Measurements from ENCODE around the gene BAZ2B. TPM values are rescaled to one million over a fixed set of nuclear protein-coding genes. Genes with fewer than 3 reads are reported as not detected.

Gene BAZ2B
- total and polyA plus RNA-seq, 9 of the 15 experiments (the other 6 are each of a cell fraction or from before 2014, with no cell fraction given): 7.5 to 38.6 (median 19.8) TPM

GRCh38 chr2:159553727-159554126, 62.6 kb downstream of the BAZ2B start:
- WGBS (ENCODE audit: insufficient coverage, low coverage, missing lambda C conversion rate): 16% methylated on average over 1 of the region's 1 CpG
- H3K4me3 ChIP-seq: no peak overlapping the region
- H3K27ac ChIP-seq (ENCODE audit: extremely low read depth, low read depth, low read length): peak overlapping the region; percentile 17; the same call in 1 of the 3 replicates
- no peaks in the 10 kb centered on the region for H3K9me1 ChIP-seq (ENCODE audit: control insufficient read depth, insufficient read depth, low read length)
- H4K20me1 ChIP-seq (replicated peaks; ENCODE audit: control insufficient read depth, insufficient read depth, low read length): no peaks in the 10 kb centered on the region
- H3K4me1 ChIP-seq (replicated peaks in 1 of 2; ENCODE audit: control insufficient read depth in 2 of 2, insufficient read depth in 2 of 2, low read length in 2 of 2): peaks cover 0 to 6% of the 10 kb centered on the region in 2 experiments; a peak in 1 of 5 replicates
- no peaks in the 10 kb centered on the region for H3K9me3 ChIP-seq (replicated peaks; ENCODE audit: control insufficient read depth, insufficient read depth, low read depth, low read length)
- CTCF ChIA-PET (ENCODE audit: low intra/inter-chr PET ratio): no interaction called here
- POLR2A ChIA-PET: no interaction called here
- H3K79me2 ChIP-seq (ENCODE audit: control insufficient read depth, insufficient read depth, low read length): no peaks in the 10 kb centered on the region
- in situ Hi-C loops (cut with MboI): no loop called here
- intact Hi-C loops (cut with micrococcal nuclease): no loop called here
- FAIRE-seq (no peak), ATAC-seq (peak; percentile 26), DNase-seq (ENCODE audit: extremely low read depth in 1 of 4, low spot score in 3 of 4) (no peak)
- BruUV-seq (replicated peaks): no TSS peak
- H3K9ac ChIP-seq (ENCODE audit: insufficient read depth in 1 of 2, low read depth in 2 of 2, low read length in 2 of 2): no peak overlapping the region
- H3K36me3 ChIP-seq (ENCODE audit: control insufficient read depth, insufficient read depth, low read length): no peaks in the 10 kb centered on the region
- TF ChIP-seq BHLHE40 (IDR thresholded peaks at IDR 0.05; ENCODE audit: low read length): no peak
- TF ChIP-seq HMBOX1 (IDR thresholded peaks at IDR 0.05): peak; percentile 66
- H2AFZ ChIP-seq (ENCODE audit: low read depth, low read length): peak overlapping the region; percentile 3
- H3K4me2 ChIP-seq (ENCODE audit: insufficient read depth, low read length): no peak overlapping the region
- H3K27me3 ChIP-seq (ENCODE audit: control insufficient read depth in 2 of 2, insufficient read depth in 2 of 2, low read length in 2 of 2): no peaks in the 10 kb centered on the region

GRCh38 chr2:159551806-159552205, 64.5 kb downstream of the BAZ2B start:
- Histone ChIP-seq H3K27me3 (ENCODE audit: control insufficient read depth in 2 of 2, insufficient read depth in 2 of 2, low read length in 2 of 2) (no peaks in the 10 kb centered on the region), H3K9me1 (ENCODE audit: control insufficient read depth, insufficient read depth, low read length) (no peaks in the 10 kb centered on the region), H4K20me1 (replicated peaks; ENCODE audit: control insufficient read depth, insufficient read depth, low read length) (no peaks in the 10 kb centered on the region), H3K4me1 (replicated peaks in 1 of 2; ENCODE audit: control insufficient read depth in 2 of 2, insufficient read depth in 2 of 2, low read length in 2 of 2) (peaks cover 0 to 6% of the 10 kb centered on the region in 2 experiments; a peak in 1 of 5 replicates), H3K4me3 (no peak overlapping the region), H3K4me2 (ENCODE audit: insufficient read depth, low read length) (no peak overlapping the region), H3K36me3 (ENCODE audit: control insufficient read depth, insufficient read depth, low read length) (no peaks in the 10 kb centered on the region), H2AFZ (ENCODE audit: low read depth, low read length) (no peak overlapping the region), H3K79me2 (ENCODE audit: control insufficient read depth, insufficient read depth, low read length) (no peaks in the 10 kb centered on the region), H3K27ac (ENCODE audit: extremely low read depth, low read depth, low read length) (no peak overlapping the region), H3K9me3 (replicated peaks; ENCODE audit: control insufficient read depth, insufficient read depth, low read depth, low read length) (no peaks in the 10 kb centered on the region), H3K9ac (ENCODE audit: insufficient read depth in 1 of 2, low read depth in 2 of 2, low read length in 2 of 2) (no peak overlapping the region)
- DNase-seq (ENCODE audit: extremely low read depth in 1 of 4, low spot score in 3 of 4): no peak
- FAIRE-seq: no peak
- WGBS (ENCODE audit: insufficient coverage, low coverage, missing lambda C conversion rate): 70% methylated on average over 1 of the region's 1 CpG
- ChIA-PET CTCF (ENCODE audit: low intra/inter-chr PET ratio) (no interaction called here), POLR2A (no interaction called here)
- in situ Hi-C loops (cut with MboI) (no loop called here), intact Hi-C loops (cut with micrococcal nuclease) (no loop called here)
- ATAC-seq: no peak
- no TSS peak for BruUV-seq (replicated peaks)
- TF ChIP-seq ARID2 (IDR thresholded peaks at IDR 0.05) (no peak), ZBTB49 (CRISPR knock-in tag; IDR thresholded peaks at IDR 0.05; ENCODE audit: borderline replicate concordance) (no peak), SIRT6 (IDR thresholded peaks at IDR 0.05; ENCODE audit: low read depth, low read length) (no peak), THRAP3 (IDR thresholded peaks at IDR 0.05; ENCODE audit: borderline replicate concordance) (no peak), RB1 (IDR thresholded peaks at IDR 0.05; ENCODE audit: low read depth) (no peak)

All from K562 (cell line).